COLO829 (cell line): ENCODE measurements around the gene NDUFB4.

ENCODE experiments used
- DNase-seq: peaks from one replicate; pipeline ENCODE4 v3.0.0; 2012; ENCODE audit warnings: low spot score

The NDUFB4 gene

DNA sequence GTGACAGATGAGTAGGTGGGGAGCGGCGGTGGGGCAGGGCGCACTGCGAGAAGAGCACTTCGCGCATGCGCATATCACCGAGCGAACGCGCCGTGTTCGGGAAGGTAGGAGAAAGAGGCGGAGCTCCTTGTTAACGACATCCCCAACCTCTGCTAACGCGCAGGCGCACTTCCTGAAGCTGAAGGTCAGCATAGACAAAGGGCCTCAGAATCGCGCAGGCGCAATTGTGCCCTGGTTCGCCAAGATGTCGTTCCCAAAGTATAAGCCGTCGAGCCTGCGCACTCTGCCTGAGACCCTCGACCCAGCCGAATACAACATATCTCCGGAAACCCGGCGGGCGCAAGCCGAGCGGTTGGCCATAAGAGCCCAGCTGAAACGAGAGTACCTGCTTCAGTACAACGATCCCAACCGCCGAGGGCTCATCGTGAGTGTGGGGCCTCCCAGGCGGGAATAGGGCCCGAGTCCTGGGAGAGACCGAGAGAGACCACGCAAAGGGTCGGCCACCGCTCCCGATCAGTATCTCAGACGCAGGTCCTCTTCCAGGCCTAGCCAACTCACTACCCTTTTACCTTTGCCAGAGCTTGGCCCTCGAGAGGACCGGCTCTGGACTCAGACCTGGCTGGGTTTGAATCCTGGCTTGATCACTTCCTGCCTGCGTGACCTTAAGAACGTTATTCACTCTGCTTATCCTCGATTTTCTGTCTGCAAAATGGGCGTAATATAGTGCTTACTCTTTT, at the start of gene NDUFB4:
Gene NDUFB4, plus strand, starts transcription at position 221 of the 737 bp plus-strand sequence. Its CDS starts 24 bp downstream, at position 245.
- DNase-seq, result peak; percentile 100

DNA sequence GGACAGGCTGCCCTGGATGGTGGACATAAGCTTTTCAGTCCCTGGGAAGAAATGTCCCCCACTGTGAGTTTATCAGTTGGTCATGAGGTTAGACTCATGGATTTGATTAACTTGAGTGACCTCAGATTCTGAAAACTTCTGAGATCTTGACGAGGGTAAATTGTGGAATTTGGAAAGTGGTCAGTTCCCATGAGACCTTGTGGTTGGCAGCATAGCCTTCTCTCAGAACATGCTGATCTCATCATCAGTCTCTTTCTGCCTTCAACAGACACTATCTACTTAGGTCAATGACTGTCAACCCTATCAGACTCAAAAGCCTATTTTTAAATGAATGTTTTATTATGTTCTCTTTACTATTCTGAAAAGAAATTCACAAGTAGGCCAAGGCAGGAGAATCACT, 45.6 kb upstream of the NDUFB4 start:
- DNase-seq, result no peak

DNA sequence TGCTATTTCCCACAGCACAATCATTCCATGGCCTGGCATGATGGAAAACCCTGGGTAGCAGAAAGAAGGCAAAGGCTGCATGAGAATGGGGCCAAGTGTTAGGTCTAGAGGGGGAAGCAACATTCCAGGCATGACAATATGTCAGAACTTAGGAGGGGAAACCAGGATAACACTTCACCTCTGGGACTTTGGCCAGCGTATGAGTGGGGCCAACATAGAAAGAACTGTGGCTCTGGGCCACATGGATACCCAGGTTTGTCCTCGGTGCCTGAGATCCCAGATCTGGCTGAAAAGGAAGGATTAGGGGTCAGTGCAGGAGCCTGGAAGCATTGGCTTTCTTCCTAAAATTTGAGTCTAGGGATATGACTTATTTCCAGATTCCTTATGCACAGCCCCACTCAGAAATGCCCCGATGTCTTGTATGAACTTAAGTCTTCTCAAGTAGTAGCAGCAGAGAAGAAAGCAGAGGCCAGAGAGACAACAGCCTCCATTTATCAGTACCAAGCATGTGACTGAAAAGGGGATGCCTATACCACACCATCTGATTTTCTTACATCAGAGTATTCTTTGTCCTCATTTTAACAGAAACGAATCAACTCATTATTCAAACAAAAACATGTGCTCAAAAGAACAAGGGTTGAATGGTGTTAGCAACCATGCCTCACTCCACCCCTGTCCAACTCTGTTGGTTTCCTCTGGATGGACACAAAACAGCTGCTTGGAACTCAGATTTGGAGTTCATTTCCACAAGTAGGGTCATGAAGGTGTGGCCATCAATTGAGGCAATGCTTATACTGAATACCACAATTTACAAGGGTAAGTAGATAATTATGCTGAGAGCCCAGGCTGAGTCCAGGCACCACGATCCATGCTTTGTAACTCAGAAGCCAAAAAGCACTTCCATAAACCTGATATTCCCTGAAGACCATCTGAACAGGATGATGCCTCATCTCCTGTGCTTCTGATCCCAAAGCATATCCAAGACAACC, 43.7 kb upstream of the NDUFB4 start:
- peak; percentile 77 for DNase-seq

- no peak for DNase-seq
Measured at GRCh38 chr3:120554812-120555606, 41.1 kb upstream of the NDUFB4 start.

DNA sequence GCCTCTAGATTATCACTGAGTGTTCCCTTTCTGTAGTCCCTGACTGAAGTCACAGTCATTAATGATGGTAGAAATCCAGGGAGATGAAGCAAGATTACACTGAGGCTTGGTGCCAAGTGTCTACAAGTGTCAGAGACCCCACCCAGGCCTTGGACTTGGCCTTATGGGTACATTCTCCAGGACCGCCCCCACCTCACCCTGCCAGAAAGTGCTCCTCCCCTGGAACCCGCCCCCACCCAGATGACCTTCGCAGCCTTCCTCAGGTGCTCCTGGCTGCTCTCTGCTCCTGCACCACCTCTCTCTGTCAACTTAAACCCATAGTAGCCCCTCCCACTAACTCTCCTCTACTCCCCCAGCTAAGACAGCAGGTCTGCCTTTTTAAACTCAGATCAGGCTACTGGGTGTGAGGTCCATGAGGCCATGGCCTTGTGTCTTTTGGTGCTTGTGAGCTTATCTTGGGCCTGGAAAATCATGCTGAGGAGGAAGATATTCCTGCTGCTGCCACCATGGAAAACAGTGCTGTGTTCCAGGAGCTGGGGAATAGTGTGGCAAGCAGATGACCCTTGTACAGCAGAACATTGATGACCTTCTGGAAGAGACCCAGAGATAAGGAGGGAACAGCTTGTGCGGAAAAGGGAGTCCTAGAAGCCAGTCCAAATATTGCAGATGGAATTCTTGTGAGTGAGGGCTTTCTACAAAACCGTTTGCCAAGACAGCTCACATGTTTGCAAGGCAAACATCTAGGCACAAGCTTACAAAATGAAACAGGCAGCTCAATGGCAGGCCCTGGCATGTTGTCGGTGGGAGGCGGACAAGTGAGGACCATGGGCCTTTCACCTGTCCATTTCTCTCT, 40.3 kb upstream of the NDUFB4 start:
- no peak for DNase-seq

DNA sequence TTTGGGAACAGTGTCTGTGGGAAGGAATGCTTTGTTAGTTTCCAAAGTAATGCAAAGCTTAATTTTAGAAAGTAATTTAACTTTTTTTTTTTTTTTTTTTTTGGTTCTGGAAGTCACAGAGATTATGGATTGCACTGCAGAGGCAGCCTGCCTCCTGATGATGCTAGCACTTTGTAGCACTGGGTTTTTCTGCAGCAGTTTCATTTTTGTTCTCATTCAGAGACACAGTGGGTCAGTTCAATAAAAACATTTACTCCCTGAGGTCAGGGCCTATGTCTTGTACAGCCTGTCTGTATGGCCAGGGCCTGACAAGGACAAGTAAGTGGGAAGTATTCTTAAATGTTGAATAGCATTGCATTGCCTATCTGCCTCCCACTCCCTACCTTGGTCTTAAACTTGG, 39.0 kb upstream of the NDUFB4 start:
- DNase-seq, result no peak

- DNase-seq, result peak; percentile 89
Measured at GRCh38 chr3:120558771-120559241, 37.3 kb upstream of the NDUFB4 start.

DNA sequence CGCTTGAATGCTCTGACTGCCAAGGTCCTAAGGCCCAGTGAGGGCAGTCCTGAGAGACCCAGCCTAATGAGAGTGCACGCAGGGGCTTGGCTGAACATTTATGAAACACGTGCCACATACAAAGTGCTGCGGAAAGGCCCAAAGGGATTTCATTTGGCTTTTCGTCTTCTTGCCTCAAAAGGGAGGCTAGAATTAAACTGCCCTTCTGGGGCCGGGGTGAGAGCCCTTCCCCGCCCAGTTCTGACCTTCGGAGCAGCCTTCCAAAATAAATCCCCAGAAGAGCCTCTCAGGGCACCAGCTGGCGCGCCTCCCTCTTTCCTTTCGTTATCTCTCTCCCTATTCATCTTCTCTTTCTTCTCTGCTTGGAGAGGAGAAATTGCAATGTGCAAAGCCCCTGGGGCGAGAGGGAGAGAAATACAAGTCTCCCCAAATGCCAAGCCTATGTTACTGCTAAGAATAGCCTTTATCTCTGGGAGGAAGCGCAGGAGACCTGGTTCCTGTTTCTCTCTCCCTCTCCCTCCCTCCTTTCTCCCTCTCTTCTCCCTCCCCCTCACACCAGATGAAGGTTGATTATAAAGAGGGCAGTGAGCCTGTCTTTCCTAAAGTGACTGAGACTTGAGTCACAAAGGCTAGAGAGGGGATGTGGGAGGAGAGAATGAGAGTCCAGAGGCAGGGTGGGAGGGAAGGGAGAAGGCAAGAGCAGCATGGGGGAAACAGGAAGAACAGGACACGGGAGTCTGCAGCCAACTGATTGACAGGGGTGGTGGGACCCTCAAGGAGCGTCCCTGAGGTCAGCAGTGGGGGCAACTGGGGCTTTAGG, 36.7 kb upstream of the NDUFB4 start:
- DNase-seq, result peak; percentile 77

GRCh38 chr3:120560304-120561250, 35.6 kb upstream of the NDUFB4 start:
- no peak for DNase-seq

GRCh38 chr3:120561251-120562045, 34.7 kb upstream of the NDUFB4 start:
- peak; percentile 60 for DNase-seq

- no peak for DNase-seq
Measured at GRCh38 chr3:120563356-120564022, 32.6 kb upstream of the NDUFB4 start.

DNA sequence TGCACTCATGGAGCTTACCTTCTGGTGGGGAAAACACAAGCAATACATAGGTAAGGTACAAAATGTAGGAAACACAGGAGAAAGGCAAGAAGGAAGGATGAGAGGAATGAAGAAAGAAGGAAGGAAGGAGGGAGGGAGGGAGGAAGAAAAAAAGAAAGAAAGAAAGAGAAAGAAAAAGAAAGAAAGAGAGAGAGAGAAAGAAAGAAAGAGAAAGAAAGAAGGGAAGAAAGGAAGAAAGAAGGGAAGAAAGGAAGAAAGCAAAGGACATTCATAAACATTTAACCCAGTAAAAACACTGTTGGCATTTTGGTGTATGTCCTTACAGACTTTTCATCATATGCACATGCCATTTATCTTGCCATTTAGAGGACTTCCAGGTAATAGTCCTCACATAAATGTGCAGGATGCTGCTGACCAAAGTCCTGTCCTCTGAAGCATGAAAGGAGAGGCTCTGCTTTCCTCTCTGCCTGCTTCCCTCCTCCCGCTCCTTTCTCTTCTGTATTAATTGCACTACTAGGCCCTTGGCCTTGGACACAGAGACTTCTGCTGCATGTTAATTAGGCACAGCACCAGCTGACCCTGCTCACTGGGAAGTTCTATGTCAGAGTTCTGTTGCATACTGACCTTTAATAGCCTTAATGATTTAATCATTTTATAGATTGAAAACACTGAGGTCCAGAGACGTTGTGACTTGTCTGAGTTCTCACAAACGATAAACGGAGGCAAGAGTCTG, 29.7 kb upstream of the NDUFB4 start:
- DNase-seq, result no peak

DNA sequence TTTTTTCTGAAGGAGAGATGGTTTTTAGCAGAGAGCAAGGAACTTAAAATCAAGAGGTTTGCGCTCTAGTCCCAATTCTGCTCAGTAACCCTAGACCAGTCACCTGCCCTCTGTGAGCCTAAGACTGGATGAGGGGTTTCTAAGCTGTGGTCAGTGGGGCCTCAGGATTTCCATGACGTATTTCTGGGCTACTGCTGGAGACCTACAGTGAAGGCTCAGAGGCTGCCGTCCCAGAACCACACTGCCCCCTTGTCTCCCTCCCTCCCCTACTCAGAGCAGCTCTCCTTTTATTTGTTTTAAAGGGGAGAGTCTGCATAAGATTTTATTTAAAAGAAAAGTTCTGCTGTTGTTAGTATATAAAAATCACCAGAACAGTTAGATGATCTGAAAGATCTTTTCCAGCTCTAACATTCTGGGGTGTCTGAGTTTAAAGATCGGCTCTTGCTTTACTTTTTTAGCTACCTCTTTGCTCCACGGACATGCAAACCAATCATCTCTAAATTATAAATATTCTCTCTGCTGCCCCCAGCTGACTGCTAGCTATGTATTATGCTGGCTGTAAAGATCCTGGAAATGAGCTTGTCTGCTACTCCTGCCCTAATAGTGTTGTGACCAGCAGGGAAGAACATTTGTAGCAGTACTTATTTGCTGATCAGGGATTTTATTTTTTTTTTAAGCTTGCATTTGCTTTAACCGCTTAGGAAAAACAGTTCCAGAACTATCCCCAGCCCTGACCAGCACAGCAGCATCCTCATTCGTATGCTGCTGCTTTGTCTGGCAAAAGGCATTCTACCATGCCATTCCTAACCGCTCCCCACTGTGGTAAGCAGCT, 28.6 kb upstream of the NDUFB4 start:
- DNase-seq, result no peak

DNA sequence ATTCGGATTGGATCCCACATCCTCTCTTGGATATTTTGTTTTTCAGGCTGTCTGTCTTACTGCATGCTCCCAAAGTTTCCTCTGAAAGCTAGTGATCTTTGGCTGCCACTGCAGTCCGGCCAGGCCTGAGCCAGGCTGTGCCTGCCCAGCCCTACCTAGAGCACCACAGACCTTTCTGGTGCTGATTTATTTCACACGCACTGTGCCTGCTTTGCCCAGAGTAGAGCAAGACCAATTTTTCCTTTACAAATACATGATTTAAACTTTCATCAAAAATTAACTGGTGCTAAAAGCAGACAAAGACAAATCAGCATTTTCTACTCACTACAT, 28.0 kb upstream of the NDUFB4 start:
- DNase-seq, result no peak

- no peak for DNase-seq
Measured at GRCh38 chr3:120568598-120568997, 27.5 kb upstream of the NDUFB4 start.
